ENCODE data around the gene TAOK2. TPM values are rescaled to one million over a fixed set of nuclear protein-coding genes. Genes with fewer than 3 reads are reported as not detected.

Gene TAOK2
- total RNA-seq, 4 donors from 2014 or later: 15.9 to 31.0 (median 22.1) TPM

DNA sequence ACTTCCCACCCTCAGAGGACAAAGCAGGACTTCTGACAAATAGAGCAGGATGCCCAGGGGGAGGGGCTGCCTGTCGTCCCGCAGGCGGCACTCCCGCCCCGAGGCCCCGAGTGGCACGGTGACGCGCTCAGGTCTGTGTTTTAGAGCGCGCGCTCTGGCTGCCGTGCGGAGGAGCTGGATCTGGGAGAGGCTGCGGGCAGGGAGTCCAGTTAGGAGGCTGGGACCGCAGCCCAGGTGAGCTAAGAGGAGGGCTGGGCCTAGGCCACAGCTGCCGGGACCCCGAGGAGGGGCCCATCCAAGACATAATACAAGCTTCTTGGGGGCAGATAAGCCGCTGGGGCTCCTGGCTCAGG lies 30.7 kb downstream of the TAOK2 start:
- Histone ChIP-seq H3K4me3 (no peak overlapping the region), H3K4me1 (no peaks in the 10 kb centered on the region), H3K27ac (no peak overlapping the region), H3K9me3 (no peaks in the 10 kb centered on the region), H3K27me3 (peaks cover 5 to 10% (median 10%) of the 10 kb centered on the region in 3 donors), H3K36me3 (peaks cover 0 to 10% of the 10 kb centered on the region in 2 donors)
- TF ChIP-seq CTCF (IDR thresholded peaks at IDR 0.05 in 4 of 5, conservative IDR thresholded peaks at IDR 0.05 in 1 of 5) (no peak), POLR2A (IDR thresholded peaks at IDR 0.05) (no peak)
- no peak for ATAC-seq
- DNase-seq: no peak
- in situ Hi-C loops (cut with MboI; ENCODE audit: low sequenced_read_pairs in 4 of 4): loop anchor here in 1 of 4 donors (25.0 kb wide), 1 partner anchor 317 kb away; the partner anchor contains the start of gene QPRT
- intact Hi-C loops (cut with DNase I; ENCODE audit: low total_unique reads): no loop called here

DNA sequence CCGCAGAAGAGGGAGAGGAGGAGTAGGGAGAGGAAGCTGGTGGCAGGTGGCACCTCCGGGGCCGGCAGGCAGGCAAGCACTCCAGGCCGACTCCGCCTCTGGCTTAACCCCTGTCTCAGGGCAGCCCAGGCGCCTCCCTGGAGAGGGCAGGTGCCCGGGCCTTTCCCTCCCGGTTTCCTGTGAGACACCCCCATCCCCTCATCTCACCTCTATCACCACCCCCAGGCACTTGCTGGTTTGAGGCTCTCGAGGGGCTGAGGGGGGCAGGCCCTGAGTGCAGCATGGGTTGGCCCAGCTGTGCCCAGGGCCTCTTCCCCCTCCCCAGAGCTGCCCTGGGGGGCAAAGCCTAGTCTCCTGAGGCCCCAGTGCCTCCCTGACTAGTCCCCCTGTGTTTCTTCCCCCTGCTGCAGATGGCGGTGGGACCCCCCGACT lies 31.2 kb downstream of the TAOK2 start:
- no peaks in the 10 kb centered on the region for H3K9me3 ChIP-seq
- peaks cover 0 to 10% of the 10 kb centered on the region in 2 donors for H3K36me3 ChIP-seq
- intact Hi-C loops (cut with DNase I; ENCODE audit: low total_unique reads): no loop called here
- in situ Hi-C loops (cut with MboI; ENCODE audit: low sequenced_read_pairs in 4 of 4): loop anchor here in 1 of 4 donors (25.0 kb wide), 1 partner anchor 318 kb away; the partner anchor contains the start of gene QPRT
- no peak overlapping the region for H3K4me3 ChIP-seq
- H3K27me3 ChIP-seq: peaks cover 10 to 14% (median 14%) of the 10 kb centered on the region in 3 donors
- no peak for TF ChIP-seq POLR2A (IDR thresholded peaks at IDR 0.05)
- no peak for TF ChIP-seq CTCF (IDR thresholded peaks at IDR 0.05 in 4 of 5, conservative IDR thresholded peaks at IDR 0.05 in 1 of 5)
- no peak overlapping the region for H3K27ac ChIP-seq
- DNase-seq (no peak), ATAC-seq (no peak)
- no peaks in the 10 kb centered on the region for H3K4me1 ChIP-seq

DNA sequence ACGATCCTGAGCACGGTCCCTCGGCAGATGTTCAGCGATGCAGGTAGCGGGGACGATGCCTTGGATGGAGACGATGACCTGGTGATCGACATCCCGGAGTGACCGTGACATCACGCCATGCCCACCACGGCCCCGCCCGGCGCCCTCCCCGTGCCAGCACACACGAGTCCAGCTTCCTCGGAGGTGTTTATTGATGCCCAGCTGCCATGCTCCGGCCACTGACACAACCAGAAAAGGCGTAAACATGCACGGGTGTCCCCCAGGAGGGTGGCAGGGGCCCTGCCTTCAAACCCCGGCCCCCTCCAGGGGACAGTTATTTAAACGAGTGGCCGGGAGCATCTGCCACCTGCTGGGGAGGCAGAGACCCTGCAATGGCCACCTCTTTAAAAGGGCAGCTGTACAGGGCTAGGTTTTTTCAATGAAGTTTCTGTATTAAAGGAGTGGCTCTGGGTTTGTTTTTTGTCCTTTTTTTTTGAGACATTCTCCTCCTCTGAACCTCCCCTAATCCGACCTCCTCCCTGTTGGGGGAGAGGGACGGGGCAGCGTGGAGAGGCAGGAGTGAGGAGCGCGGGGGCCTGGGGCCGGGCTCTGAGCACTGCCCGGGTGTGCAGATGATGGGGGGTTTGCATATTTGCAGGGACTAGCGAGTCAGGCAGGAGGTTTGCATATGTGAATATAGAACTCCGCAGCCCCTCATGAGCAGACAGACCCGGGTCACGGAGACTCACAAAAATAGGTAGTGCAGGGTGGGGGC lies 31.9 kb downstream of the TAOK2 start:
- no peak for TF ChIP-seq POLR2A (IDR thresholded peaks at IDR 0.05)
- TF ChIP-seq CTCF (IDR thresholded peaks at IDR 0.05 in 4 of 5, conservative IDR thresholded peaks at IDR 0.05 in 1 of 5): peak; percentile 62 to 85 (median 77)
- H3K4me3 ChIP-seq: peak overlapping the region in 1 of 4 donors; percentile 15
- ATAC-seq: peak; percentile 53 to 58
- peaks cover 0 to 10% of the 10 kb centered on the region in 2 donors for H3K36me3 ChIP-seq
- intact Hi-C loops (cut with DNase I; ENCODE audit: low total_unique reads): no loop called here
- H3K4me1 ChIP-seq: peaks cover 1% of the 10 kb centered on the region in 2 donors
- no peaks in the 10 kb centered on the region for H3K9me3 ChIP-seq
- DNase-seq: no peak
- H3K27me3 ChIP-seq: peaks cover 17 to 21% (median 21%) of the 10 kb centered on the region in 3 donors
- in situ Hi-C loops (cut with MboI; ENCODE audit: low sequenced_read_pairs in 4 of 4): loop anchor here in 1 of 4 donors (25.0 kb wide), 1 partner anchor 318 kb away; the partner anchor contains the start of gene QPRT
- H3K27ac ChIP-seq: no peak overlapping the region

GRCh38 chr16:30006095-30006473 lies 32.4 kb downstream of the TAOK2 start:
- TF ChIP-seq POLR2A (IDR thresholded peaks at IDR 0.05) (no peak), CTCF (IDR thresholded peaks at IDR 0.05 in 4 of 5, conservative IDR thresholded peaks at IDR 0.05 in 1 of 5) (no peak)
- Histone ChIP-seq H3K9me3 (no peaks in the 10 kb centered on the region), H3K4me1 (peaks cover 3 to 4% of the 10 kb centered on the region in 2 donors), H3K4me3 (no peak overlapping the region), H3K27me3 (peaks cover 22 to 27% (median 24%) of the 10 kb centered on the region in 3 donors), H3K36me3 (peaks cover 0 to 4% of the 10 kb centered on the region in 2 donors), H3K27ac (no peak overlapping the region)
- intact Hi-C loops (cut with DNase I; ENCODE audit: low total_unique reads) (no loop called here), in situ Hi-C loops (cut with MboI; ENCODE audit: low sequenced_read_pairs in 4 of 4) (loop anchor here in 1 of 4 donors (25.0 kb wide), 1 partner anchor 319 kb away; the partner anchor contains the start of gene QPRT)
- DNase-seq (no peak), ATAC-seq (no peak)

Data from gastrocnemius medialis (tissue), 4 donors.